Uterus (tissue), 4 donors: ENCODE results near the gene ABCC3. TPM values are rescaled to one million over a fixed set of nuclear protein-coding genes. Genes with fewer than 3 reads are reported as not detected.

Experiments used
- DNase-seq, 2 donors: peaks; one replicate each; pipeline ENCODE4 v3.0.0-alpha.2; 2019 to 2020
- H3K27ac ChIP-seq, 2 donors: fragments of 200-600 bp; sonication (generic); 1 replicate in 1 of 2; 2 replicates in 1 of 2; pipeline ENCODE4 v1.5.1; 2016 to 2018
- H3K27me3 ChIP-seq, 2 donors: fragments of 200-600 bp; sonication (generic); one replicate each; pipeline ENCODE4 v1.5.1; 2018 to 2019; ENCODE audit warnings: control low read depth in 1 of 2
- H3K36me3 ChIP-seq, 2 donors: fragments of 200-600 bp; sonication (generic); one replicate each; pipeline ENCODE4 v1.5.1; 2019; ENCODE audit warnings: control low read depth in 1 of 2
- H3K4me1 ChIP-seq, 2 donors: fragments of 200-600 bp; sonication (generic); one replicate each; pipeline ENCODE4 v1.5.1; 2018 to 2019; ENCODE audit warnings: control low read depth in 1 of 2
- H3K4me3 ChIP-seq, 2 donors: fragments of 200-600 bp; sonication (generic); 1 replicate in 1 of 2; 2 replicates in 1 of 2; pipeline ENCODE4 v1.5.1; 2018 to 2019; ENCODE audit warnings: mild to moderate bottlenecking in 1 of 2
- H3K9me3 ChIP-seq, 2 donors: fragments of 200-600 bp; sonication (generic); one replicate each; pipeline ENCODE4 v1.5.1; 2019; ENCODE audit warnings: control low read depth in 1 of 2
- CTCF ChIP-seq, 4 experiments: fragments of 200-600 bp in 2 of 4; fragments of 450-650 bp in 2 of 4; sonication (generic) in 2 of 4; IDR thresholded peaks; one replicate each; pipeline ENCODE4 v1.5.1; 2016 to 2019; ENCODE audit warnings: antibody characterized with exemption in 4 of 4, mild to moderate bottlenecking in 2 of 4, moderate library complexity in 1 of 4
- POLR2A ChIP-seq, 2 donors: fragments of 450-650 bp; IDR thresholded peaks; one replicate each; pipeline ENCODE4 v1.6.1; 2016; ENCODE audit warnings: antibody characterized with exemption in 2 of 2, mild to moderate bottlenecking in 1 of 2, moderate library complexity in 1 of 2
- intact Hi-C: fragments of 100-400 bp; cut with DNase I; formaldehyde crosslinking; loops from one replicate; pipeline ENCODE4 v1.15.1; 2023; ENCODE audit warnings: low total_unique reads
- total RNA-seq, 4 donors: library from RNA; depleted of rRNA in 3 of 4; stranded (reverse); fragments of >200 nt in 3 of 4; gene quantifications; one replicate each; pipeline versions ENCODE4 v1.1.0 to v1.2.4, GENCODE V29; 2014 to 2023
- donor health status: DM: yes; HTN: yes; CAD: no.

ABCC3 gene
- total RNA-seq, 4 donors from 2014 or later = 1.2 to 4.5 (median 2.6) TPM

GRCh38 chr17:50660887-50661345 is 26.2 kb downstream of the ABCC3 start:
- Histone ChIP-seq H3K4me1 (peaks cover 0 to 3% of the 10 kb centered on the region in 2 donors), H3K27me3 (no peaks in the 10 kb centered on the region), H3K27ac (peak overlapping the region; percentile 37 to 72), H3K36me3 (no peaks in the 10 kb centered on the region), H3K9me3 (no peaks in the 10 kb centered on the region), H3K4me3 (no peak overlapping the region)
- TF ChIP-seq CTCF (IDR thresholded peaks at IDR 0.05) = no peak
- TF ChIP-seq POLR2A (IDR thresholded peaks at IDR 0.05) = no peak
- intact Hi-C loops = no loop called here
- no peak for DNase-seq

GRCh38 chr17:50661348-50661747 is 26.7 kb downstream of the ABCC3 start:
- peak overlapping the region; percentile 37 to 72 for H3K27ac ChIP-seq
- intact Hi-C loops = no loop called here
- no peak for DNase-seq
- no peaks in the 10 kb centered on the region for H3K27me3 ChIP-seq
- H3K4me1 ChIP-seq = peaks cover 0 to 3% of the 10 kb centered on the region in 2 donors
- H3K4me3 ChIP-seq = no peak overlapping the region
- TF ChIP-seq CTCF (IDR thresholded peaks at IDR 0.05) (no peak), POLR2A (IDR thresholded peaks at IDR 0.05) (no peak)
- no peaks in the 10 kb centered on the region for H3K36me3 ChIP-seq
- no peaks in the 10 kb centered on the region for H3K9me3 ChIP-seq

GRCh38 chr17:50661795-50662391 is 27.2 kb downstream of the ABCC3 start:
- no peak for TF ChIP-seq POLR2A (IDR thresholded peaks at IDR 0.05)
- TF ChIP-seq CTCF (IDR thresholded peaks at IDR 0.05) = no peak
- Histone ChIP-seq H3K27me3 (no peaks in the 10 kb centered on the region), H3K36me3 (no peaks in the 10 kb centered on the region), H3K4me1 (peaks cover 0 to 3% of the 10 kb centered on the region in 2 donors), H3K9me3 (no peaks in the 10 kb centered on the region), H3K4me3 (no peak overlapping the region), H3K27ac (peak overlapping the region; percentile 49 to 72)
- peak; percentile 62 to 79 for DNase-seq
- intact Hi-C loops = no loop called here

GRCh38 chr17:50662632-50663225 is 28.0 kb downstream of the ABCC3 start:
- no peak for DNase-seq
- intact Hi-C loops = no loop called here
- no peak for TF ChIP-seq POLR2A (IDR thresholded peaks at IDR 0.05)
- TF ChIP-seq CTCF (IDR thresholded peaks at IDR 0.05) = no peak
- H3K9me3 ChIP-seq = no peaks in the 10 kb centered on the region
- H3K27ac ChIP-seq = peak overlapping the region; percentile 49 to 72
- peaks cover 0 to 3% of the 10 kb centered on the region in 2 donors for H3K4me1 ChIP-seq
- no peak overlapping the region for H3K4me3 ChIP-seq
- H3K36me3 ChIP-seq = no peaks in the 10 kb centered on the region
- no peaks in the 10 kb centered on the region for H3K27me3 ChIP-seq

- no peak for TF ChIP-seq POLR2A (IDR thresholded peaks at IDR 0.05)
- TF ChIP-seq CTCF (IDR thresholded peaks at IDR 0.05) = no peak
Observed at GRCh38 chr17:50663812-50664374, 29.2 kb downstream of the ABCC3 start.

More at GRCh38 chr17:50663812-50664374, 29.2 kb downstream of the ABCC3 start:
- Histone ChIP-seq H3K36me3 (no peaks in the 10 kb centered on the region), H3K27ac (no peak overlapping the region), H3K27me3 (no peaks in the 10 kb centered on the region), H3K9me3 (no peaks in the 10 kb centered on the region), H3K4me3 (no peak overlapping the region), H3K4me1 (peaks cover 0 to 3% of the 10 kb centered on the region in 2 donors)
- intact Hi-C loops = no loop called here
- DNase-seq = no peak
